ENCODE results near the gene TMCO2.
A peak's percentile ranks its signal among the peaks of the same experiment; 100 is the strongest.

The TMCO2 gene

GRCh38 chr1:40258445-40258769 lies 10.7 kb downstream of the TMCO2 start:
- Histone ChIP-seq H3K4me3 (ENCODE audit: low read depth, low read length) (peak overlapping the region; percentile 99), H3K27me3 (replicated peaks) (no peaks in the 10 kb centered on the region), H3K27ac (peak overlapping the region; percentile 43), H3K36me3 (replicated peaks) (peaks cover 24% of the 10 kb centered on the region)
- no peak for DNase-seq
- TF ChIP-seq CTCF (IDR thresholded peaks at IDR 0.05; ENCODE audit: low read depth, low read length, missing control alignments) = no peak
- in situ Hi-C loops (cut with HindIII; ENCODE audit: low pct_ligation_motif_present, low sequenced_read_pairs) = no loop called here

- in situ Hi-C loops (cut with HindIII; ENCODE audit: low pct_ligation_motif_present, low sequenced_read_pairs) = no loop called here
- Histone ChIP-seq H3K27me3 (replicated peaks) (no peaks in the 10 kb centered on the region), H3K4me3 (ENCODE audit: low read depth, low read length) (no peak overlapping the region), H3K27ac (no peak overlapping the region), H3K36me3 (replicated peaks) (peaks cover 46% of the 10 kb centered on the region)
- no peak for TF ChIP-seq CTCF (IDR thresholded peaks at IDR 0.05; ENCODE audit: low read depth, low read length, missing control alignments)
- DNase-seq = no peak
These were observed 16.6 kb downstream of the TMCO2 start for GRCh38 chr1:40264354-40264781.

- no peak for TF ChIP-seq CTCF (IDR thresholded peaks at IDR 0.05; ENCODE audit: low read depth, low read length, missing control alignments)
- DNase-seq = no peak
- Histone ChIP-seq H3K27me3 (replicated peaks) (no peaks in the 10 kb centered on the region), H3K27ac (no peak overlapping the region), H3K36me3 (replicated peaks) (peaks cover 51% of the 10 kb centered on the region), H3K4me3 (ENCODE audit: low read depth, low read length) (no peak overlapping the region)
- in situ Hi-C loops (cut with HindIII; ENCODE audit: low pct_ligation_motif_present, low sequenced_read_pairs) = no loop called here
These were observed 17.6 kb downstream of the TMCO2 start for GRCh38 chr1:40265298-40265697.

- TF ChIP-seq CTCF (IDR thresholded peaks at IDR 0.05; ENCODE audit: low read depth, low read length, missing control alignments) = no peak
- Histone ChIP-seq H3K36me3 (replicated peaks) (peaks cover 49% of the 10 kb centered on the region), H3K4me3 (ENCODE audit: low read depth, low read length) (no peak overlapping the region), H3K27me3 (replicated peaks) (no peaks in the 10 kb centered on the region), H3K27ac (no peak overlapping the region)
- no peak for DNase-seq
- in situ Hi-C loops (cut with HindIII; ENCODE audit: low pct_ligation_motif_present, low sequenced_read_pairs) = no loop called here
These were observed 18.2 kb downstream of the TMCO2 start for GRCh38 chr1:40265919-40266318.

GRCh38 chr1:40266786-40267535 lies 19.2 kb downstream of the TMCO2 start:
- in situ Hi-C loops (cut with HindIII; ENCODE audit: low pct_ligation_motif_present, low sequenced_read_pairs) = no loop called here
- no peaks in the 10 kb centered on the region for H3K27me3 ChIP-seq (replicated peaks)
- H3K27ac ChIP-seq = peak overlapping the region; percentile 69
- H3K4me3 ChIP-seq (ENCODE audit: low read depth, low read length) = no peak overlapping the region
- peaks cover 44% of the 10 kb centered on the region for H3K36me3 ChIP-seq (replicated peaks)
- no peak for DNase-seq
- TF ChIP-seq CTCF (IDR thresholded peaks at IDR 0.05; ENCODE audit: low read depth, low read length, missing control alignments) = no peak

GRCh38 chr1:40267767-40268187 lies 20.0 kb downstream of the TMCO2 start:
- no peak overlapping the region for H3K4me3 ChIP-seq (ENCODE audit: low read depth, low read length)
- TF ChIP-seq CTCF (IDR thresholded peaks at IDR 0.05; ENCODE audit: low read depth, low read length, missing control alignments) = no peak
- no peaks in the 10 kb centered on the region for H3K27me3 ChIP-seq (replicated peaks)
- DNase-seq = peak; percentile 90
- in situ Hi-C loops (cut with HindIII; ENCODE audit: low pct_ligation_motif_present, low sequenced_read_pairs) = no loop called here
- peaks cover 49% of the 10 kb centered on the region for H3K36me3 ChIP-seq (replicated peaks)
- peak overlapping the region; percentile 69 for H3K27ac ChIP-seq
